ENCODE measurements around the gene HS3ST3A1. TPM values are rescaled to one million over a fixed set of nuclear protein-coding genes. Genes with fewer than 3 reads are reported as not detected.
"Not testable (repeated sequence)": the region's sequence is repeated elsewhere in the genome, so short reads cannot be mapped to it uniquely, and the experiment has no call there.

HS3ST3A1 gene
- polyA plus RNA-seq, 4 donors: 1.2 to 4.5 (median 2.7) TPM

GRCh38 chr17:13498184-13498583, 103.5 kb downstream of the HS3ST3A1 start:
- no peak for DNase-seq (ENCODE audit: low read depth in 4 of 4, low spot score in 3 of 4)

GRCh38 chr17:13496553-13497056, 105.1 kb downstream of the HS3ST3A1 start:
- not testable (repeated sequence) for DNase-seq (ENCODE audit: low read depth in 4 of 4, low spot score in 3 of 4)

GRCh38 chr17:13495423-13495822, 106.3 kb downstream of the HS3ST3A1 start:
- no peak for DNase-seq (ENCODE audit: low read depth in 4 of 4, low spot score in 3 of 4)

DNA sequence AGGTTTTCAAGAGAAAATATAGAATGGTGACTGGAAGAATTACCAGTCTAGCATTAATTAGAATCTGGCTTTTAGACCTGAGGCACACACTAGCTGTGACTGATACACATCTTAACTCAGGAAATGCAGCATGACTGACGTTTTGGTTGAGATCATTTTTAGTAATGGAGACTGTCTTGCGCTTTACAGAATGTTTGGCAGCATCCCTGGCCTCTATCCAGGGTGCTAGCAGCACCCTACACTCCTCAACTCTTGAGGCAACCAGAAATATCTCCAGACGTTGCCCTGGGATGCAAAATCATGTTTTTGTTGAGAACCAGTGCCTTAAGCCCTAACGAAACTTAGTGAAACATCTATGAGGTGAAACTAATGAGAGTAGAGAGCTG, 109.0 kb downstream of the HS3ST3A1 start:
- DNase-seq (ENCODE audit: low read depth in 4 of 4, low spot score in 3 of 4): no peak

DNA sequence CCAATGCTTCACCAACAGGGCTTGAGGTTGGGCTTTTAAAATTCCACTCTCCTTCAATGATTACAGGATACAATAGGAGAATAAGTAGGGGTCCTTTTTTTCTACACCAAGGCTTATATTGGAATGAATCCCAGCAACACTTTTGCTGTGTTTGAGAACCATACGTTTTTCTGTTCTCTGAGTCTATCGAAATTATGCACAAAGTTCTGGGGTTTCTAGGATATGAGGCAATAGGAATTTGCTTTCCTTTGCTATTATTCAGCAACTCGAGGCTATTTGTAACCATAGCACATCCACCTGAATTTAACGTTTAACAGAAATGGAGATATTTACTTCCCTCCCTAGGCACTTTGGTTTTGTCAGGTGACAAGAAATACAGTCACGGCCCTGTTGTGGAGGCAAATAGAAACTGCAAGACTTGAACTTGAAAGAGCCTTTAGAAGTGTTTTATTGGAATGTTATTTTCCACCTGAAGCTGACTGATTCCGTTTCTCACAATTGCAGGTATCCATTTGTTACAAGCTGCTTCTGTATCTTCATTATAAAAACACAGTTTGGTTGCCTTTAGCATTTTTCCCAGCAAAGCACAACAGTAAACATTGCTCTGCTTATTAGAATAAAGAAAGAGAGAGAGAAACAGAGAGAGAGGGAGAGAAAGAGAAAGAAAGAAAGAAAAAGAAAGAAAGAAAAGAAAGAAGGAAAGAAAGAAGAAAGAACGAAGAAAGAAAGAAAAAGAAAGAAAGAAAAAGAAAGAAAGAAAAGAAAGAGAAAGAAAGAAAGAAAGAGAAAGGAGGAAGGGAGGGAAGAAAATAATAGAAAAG, 109.6 kb downstream of the HS3ST3A1 start:
- no peak for DNase-seq (ENCODE audit: low read depth in 4 of 4, low spot score in 3 of 4)

DNA sequence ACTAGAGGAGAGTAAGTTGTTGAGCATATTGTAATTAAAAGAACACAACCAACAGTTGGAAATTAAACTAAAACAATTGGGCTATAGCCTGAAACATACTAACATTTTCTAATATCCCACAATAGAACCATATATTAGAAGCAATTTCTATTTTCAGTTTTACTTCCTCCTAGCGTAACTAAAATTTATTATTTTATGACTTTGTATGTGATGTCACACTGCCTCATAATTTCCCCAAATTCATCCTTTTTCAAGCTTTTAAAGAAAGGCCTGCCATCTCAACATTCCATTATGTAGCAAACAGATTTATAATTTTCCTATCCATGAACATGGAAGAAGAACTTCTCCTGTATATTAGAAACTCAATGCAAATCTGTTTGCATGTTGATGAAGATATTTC, 110.2 kb downstream of the HS3ST3A1 start:
- DNase-seq (ENCODE audit: low read depth in 4 of 4, low spot score in 3 of 4): no peak

DNA sequence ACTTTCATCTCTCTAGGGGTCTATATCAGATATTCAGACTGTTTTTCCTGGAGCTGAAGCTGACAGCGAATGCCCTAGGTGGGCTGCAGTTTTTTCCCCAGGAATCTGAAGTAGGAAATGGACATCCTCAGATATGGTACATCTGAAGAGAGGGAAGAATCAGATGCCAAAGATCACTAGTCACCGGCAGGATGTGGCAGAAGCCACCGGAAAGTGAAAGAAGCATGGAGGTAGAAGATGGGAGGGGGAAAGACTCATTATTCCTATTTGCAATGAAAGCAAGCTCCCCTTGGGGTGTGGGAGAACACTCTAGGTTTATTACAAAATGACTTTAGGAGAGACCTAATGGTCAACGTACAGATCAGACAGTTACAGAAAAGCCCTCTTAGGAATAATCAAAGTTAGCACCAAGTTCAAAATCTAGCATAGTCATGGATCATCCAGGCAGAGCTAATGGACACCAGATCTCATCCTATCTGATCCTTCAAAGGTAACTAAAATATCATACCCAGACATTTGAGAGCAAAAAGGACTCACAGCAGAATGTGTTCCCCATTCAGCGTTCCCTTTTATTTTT, 110.7 kb downstream of the HS3ST3A1 start:
- DNase-seq (ENCODE audit: low read depth in 4 of 4, low spot score in 3 of 4): no peak

DNA sequence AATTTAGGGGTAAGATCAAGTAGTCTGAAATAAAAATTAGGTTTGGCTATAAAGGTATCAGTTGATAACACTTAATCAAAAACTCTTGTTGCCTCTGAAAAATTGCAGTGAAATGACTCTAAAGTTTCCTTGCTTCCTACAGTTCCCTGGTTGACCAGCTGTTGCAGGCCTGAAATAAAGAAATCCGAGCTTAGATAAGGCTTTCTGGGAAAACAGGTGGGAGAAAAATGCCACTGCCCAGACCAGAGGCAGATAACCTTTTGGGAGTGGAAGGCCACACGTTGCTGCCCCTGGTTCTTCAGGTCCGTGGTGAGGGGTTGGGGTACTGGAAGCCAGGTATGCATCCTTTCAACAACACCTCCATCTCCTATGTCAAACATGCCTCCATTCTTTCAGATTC, 111.3 kb downstream of the HS3ST3A1 start:
- DNase-seq (ENCODE audit: low read depth in 4 of 4, low spot score in 3 of 4): no peak

- DNase-seq (ENCODE audit: low read depth in 4 of 4, low spot score in 3 of 4): no peak
Measured at GRCh38 chr17:13485327-13485726, 116.4 kb downstream of the HS3ST3A1 start.

DNA sequence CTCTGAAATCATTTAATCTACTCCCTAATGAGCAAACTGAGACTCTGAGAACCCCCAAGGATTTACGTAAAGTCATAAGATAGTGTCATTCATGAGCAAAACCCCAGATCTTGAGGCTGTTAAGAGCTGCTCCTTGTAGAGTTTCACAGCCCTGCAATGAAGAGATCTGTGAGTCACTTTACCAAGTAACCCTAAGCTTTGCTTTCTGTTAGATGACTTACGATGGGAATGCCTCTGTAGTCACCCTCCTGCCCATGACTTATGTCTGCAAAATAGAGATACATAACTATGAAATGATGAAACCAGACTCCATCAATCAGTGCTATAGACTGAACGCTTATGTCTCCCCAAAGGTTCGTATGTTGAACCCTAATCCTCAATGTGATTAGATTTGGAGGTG, 117.7 kb downstream of the HS3ST3A1 start:
- DNase-seq (ENCODE audit: low read depth in 4 of 4, low spot score in 3 of 4): no peak

- DNase-seq (ENCODE audit: low read depth in 4 of 4, low spot score in 3 of 4): no peak
Measured at GRCh38 chr17:13480877-13481276, 120.9 kb downstream of the HS3ST3A1 start.

DNA sequence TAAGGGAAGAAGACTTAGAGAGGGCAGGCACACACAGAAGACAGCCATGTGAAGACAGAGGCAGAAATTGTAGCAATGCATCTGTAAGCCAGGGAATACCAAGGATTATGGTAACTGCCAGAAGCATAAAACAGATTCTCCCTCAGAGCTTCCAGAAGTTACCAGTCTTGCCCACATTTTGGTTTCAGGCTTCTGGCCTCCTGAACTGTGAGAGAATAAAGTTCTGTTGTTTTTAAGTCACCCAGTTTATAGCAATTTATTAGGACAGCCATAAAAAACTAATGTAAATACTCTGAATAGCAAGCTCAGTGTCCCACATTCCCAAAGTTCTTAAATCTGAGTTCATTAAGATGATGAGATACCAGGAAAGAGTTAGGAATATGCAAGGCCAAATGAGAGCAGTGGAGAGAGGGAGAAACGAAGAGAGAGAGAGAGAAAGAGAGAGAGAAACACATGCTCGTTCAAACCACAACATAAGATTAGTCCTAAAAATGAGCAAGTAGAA, 123.4 kb downstream of the HS3ST3A1 start:
- DNase-seq (ENCODE audit: low read depth in 4 of 4, low spot score in 3 of 4): no peak

- no peak for DNase-seq (ENCODE audit: low read depth in 4 of 4, low spot score in 3 of 4)
Measured at GRCh38 chr17:13477180-13477611, 124.5 kb downstream of the HS3ST3A1 start.

- no peak for DNase-seq (ENCODE audit: low read depth in 4 of 4, low spot score in 3 of 4)
Measured at GRCh38 chr17:13476720-13477119, 125.0 kb downstream of the HS3ST3A1 start.

DNA sequence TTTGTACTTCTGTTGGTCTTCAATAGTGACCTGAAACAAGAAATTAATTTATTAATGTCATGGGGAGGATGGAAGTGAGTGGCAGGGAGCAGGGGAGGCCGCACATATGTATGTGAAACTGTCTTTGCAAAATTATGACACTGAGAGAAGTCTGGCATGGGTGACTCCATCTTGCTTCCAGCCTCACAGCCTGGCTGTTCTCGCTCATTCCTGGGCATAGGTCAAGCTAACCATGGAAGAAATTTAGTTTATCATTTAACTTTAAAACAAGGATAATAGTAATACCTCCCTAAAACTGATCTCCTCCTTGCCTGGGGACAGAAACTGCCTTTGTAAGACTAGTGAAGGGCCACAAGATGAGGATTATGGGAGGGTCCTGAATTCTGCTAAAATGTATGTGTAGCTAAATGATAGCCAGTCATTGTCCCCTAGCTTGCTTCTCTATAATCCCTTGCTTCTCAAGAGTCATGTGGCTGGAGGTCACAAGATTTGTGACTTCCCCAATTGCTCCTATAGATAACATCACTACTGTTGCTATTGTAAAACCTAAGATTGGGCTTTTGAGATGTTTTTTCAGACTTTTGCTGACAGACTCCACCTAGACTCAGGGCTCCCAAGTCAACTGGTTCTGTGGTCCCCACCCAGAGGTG, 126.0 kb downstream of the HS3ST3A1 start:
- DNase-seq (ENCODE audit: low read depth in 4 of 4, low spot score in 3 of 4): no peak

DNA sequence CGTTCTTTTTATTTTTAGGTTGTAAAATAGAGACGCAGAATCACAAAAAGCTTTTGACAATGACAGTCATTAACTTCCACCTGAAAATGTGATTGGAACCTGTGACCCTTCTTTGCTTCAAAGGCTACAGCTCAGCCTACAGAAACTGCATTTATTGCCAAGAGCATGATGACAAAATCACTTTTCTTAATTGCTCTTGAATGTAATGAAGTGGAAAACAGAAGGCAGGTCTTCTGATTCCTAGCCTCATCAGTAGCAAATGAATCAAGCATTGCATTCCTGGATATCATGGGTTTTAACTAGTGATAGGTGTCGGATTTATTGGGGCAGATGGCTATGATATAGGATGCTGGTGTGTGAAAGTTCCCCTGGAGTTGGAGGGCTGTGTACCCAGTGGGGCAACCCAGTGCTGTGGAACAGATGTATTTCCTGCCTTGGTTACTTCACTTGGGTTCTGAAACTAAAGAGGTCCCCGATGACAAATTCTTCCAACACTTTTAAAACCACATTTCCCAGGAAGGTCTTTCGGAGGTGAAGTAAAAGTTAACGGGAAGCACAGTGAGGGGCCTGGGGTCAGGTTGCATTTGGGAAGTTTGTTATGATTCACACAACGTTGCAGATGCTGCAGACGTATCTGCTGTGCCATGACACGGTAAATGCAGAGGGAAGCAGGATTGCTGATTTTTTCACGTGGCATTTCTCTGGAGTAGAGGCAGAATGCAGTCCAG, 127.5 kb downstream of the HS3ST3A1 start:
- no peak for DNase-seq (ENCODE audit: low read depth in 4 of 4, low spot score in 3 of 4)

- DNase-seq (ENCODE audit: low read depth in 4 of 4, low spot score in 3 of 4): no peak
Measured at GRCh38 chr17:13465678-13466077, 136.1 kb downstream of the HS3ST3A1 start.

DNA sequence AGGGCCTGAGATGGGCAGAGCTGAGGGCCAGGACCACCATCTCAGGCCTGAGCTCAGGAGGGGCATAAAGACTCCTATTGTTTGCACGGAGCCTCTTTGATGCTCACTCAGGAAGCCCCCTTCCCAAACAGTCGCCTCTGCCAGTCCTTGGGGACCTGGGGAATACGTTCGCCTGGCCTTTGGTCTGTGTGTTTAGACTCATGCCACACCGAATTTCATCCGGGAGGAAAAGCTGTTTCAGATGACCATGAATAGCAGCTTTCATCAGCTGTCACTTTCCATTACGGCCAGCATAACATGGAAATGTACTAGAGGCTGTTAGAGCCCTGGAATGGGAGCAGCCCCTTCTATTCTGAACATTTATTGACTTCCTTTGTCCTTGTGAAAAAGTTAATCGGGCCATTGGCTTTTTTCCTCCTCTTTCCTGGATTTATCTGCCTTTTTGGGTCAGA, 139.0 kb downstream of the HS3ST3A1 start:
- no peak for DNase-seq (ENCODE audit: low read depth in 4 of 4, low spot score in 3 of 4)

- DNase-seq (ENCODE audit: low read depth in 4 of 4, low spot score in 3 of 4): no peak
Measured at GRCh38 chr17:13462146-13462545, 139.6 kb downstream of the HS3ST3A1 start.

GRCh38 chr17:13460261-13461000, 141.3 kb downstream of the HS3ST3A1 start:
- no peak for DNase-seq (ENCODE audit: low read depth in 4 of 4, low spot score in 3 of 4)

Measured in left renal pelvis (tissue), 4 donors.